Measurements from ENCODE around the gene GTPBP1. TPM values are rescaled to one million over a fixed set of nuclear protein-coding genes. Genes with fewer than 3 reads are reported as not detected.

Gene GTPBP1
- total RNA-seq, 3 donors from 2014 or later (not counting 1 experiment from before 2014, with no cell fraction given), result 236 to 259 (median 249) TPM

DNA sequence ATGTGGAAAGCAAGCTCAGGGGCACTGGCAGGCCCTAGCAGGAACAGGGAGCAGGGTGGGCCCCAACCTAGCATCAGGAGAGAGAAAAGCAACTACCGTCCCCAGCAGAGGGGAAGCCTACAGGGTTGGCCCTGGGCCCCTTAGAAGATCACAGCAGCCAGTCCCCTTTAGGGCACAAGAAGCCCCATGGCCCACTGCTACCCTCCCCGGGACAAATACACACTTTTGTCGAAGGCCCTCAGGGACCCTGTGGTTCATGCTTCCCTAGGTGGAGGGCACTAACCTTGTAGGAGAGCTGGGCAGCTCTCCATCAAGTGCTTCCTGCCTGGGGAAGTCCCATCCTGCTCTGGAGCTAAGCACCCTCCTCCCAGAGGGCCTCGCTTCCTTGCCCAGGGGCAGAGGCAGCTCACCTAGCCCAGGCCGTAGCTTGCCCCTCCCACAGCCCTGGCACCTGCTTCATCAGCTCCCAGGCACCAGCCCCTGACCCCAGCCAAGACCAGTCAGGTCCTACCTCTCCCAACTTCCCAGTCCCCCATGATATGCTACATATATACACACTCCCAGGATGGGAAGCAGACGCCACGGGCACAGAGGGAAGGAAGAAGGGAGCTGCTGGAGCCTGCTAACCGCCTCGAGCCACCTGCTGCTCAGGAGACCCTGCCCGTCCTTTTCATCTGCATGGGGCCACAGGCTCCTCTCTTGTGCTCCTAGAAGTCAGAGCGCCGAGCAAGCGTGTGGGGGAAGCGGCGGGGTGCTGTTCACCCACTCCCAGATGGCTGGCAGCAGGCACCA, 29.9 kb downstream of the GTPBP1 start:
- Mint-ChIP-seq H3K27me3 (ENCODE audit: low read depth in 2 of 2) (no peaks in the 10 kb centered on the region), H3K27ac (peak overlapping the region; percentile 83 to 86), H3K4me1 (peaks cover 24 to 55% of the 10 kb centered on the region in 2 donors), H3K36me3 (no peaks in the 10 kb centered on the region), H3K4me3 (no peak overlapping the region), H3K9me3 (no peaks in the 10 kb centered on the region)
- TF ChIP-seq, protein P1, sequence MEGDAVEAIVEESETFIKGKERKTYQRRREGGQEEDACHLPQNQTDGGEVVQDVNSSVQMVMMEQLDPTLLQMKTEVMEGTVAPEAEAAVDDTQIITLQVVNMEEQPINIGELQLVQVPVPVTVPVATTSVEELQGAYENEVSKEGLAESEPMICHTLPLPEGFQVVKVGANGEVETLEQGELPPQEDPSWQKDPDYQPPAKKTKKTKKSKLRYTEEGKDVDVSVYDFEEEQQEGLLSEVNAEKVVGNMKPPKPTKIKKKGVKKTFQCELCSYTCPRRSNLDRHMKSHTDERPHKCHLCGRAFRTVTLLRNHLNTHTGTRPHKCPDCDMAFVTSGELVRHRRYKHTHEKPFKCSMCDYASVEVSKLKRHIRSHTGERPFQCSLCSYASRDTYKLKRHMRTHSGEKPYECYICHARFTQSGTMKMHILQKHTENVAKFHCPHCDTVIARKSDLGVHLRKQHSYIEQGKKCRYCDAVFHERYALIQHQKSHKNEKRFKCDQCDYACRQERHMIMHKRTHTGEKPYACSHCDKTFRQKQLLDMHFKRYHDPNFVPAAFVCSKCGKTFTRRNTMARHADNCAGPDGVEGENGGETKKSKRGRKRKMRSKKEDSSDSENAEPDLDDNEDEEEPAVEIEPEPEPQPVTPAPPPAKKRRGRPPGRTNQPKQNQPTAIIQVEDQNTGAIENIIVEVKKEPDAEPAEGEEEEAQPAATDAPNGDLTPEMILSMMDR (IDR thresholded peaks at IDR 0.05), result no peak
- ATAC-seq, result peak in 2 of 3 donors; percentile 3 to 14
- peaks cover 55% of the 10 kb centered on the region for H3K4me1 ChIP-seq (ENCODE audit: control insufficient read depth, insufficient read depth, low read length)
- no peak overlapping the region for H3K4me3 ChIP-seq (ENCODE audit: low read length)
- peaks cover 82% of the 10 kb centered on the region for H3K36me3 ChIP-seq (ENCODE audit: control insufficient read depth, insufficient read depth, low read length)
- H3K27ac ChIP-seq (ENCODE audit: low read length), result peak overlapping the region; percentile 16
- no peaks in the 10 kb centered on the region for H3K9me3 ChIP-seq (ENCODE audit: control insufficient read depth, insufficient read depth, low read length)
- DNase-seq, result peak in 1 of 2 donors; percentile 56
- H3K27me3 ChIP-seq (ENCODE audit: control insufficient read depth, insufficient read depth, low read length), result no peaks in the 10 kb centered on the region
- intact Hi-C loops (cut with micrococcal nuclease), result no loop called here
- WGBS (ENCODE audit: insufficient coverage), result 79% methylated on average over 15 of the region's 15 CpGs

DNA sequence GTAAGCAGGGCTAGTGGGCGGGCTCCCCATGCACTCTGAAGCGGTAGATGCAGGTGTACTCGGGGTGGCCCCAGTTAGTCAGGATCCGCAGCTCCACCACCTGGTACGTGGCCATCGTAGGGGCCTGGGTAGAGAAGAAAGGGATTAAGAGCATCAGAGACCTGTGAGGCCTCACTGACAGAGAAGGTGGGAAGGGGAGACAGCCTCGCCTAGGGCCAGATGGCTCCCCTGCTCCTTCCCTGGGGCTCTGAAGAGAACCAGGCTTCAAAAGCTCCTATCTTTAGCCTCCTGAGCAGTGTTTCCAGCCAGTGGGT, 30.5 kb downstream of the GTPBP1 start:
- DNase-seq (no peak), ATAC-seq (no peak)
- Histone ChIP-seq H3K27ac (ENCODE audit: low read length) (no peak overlapping the region), H3K9me3 (ENCODE audit: control insufficient read depth, insufficient read depth, low read length) (no peaks in the 10 kb centered on the region), H3K4me3 (ENCODE audit: low read length) (no peak overlapping the region), H3K36me3 (ENCODE audit: control insufficient read depth, insufficient read depth, low read length) (peaks cover 83% of the 10 kb centered on the region), H3K27me3 (ENCODE audit: control insufficient read depth, insufficient read depth, low read length) (no peaks in the 10 kb centered on the region), H3K4me1 (ENCODE audit: control insufficient read depth, insufficient read depth, low read length) (peaks cover 61% of the 10 kb centered on the region)
- 81% methylated on average over 7 of the region's 7 CpGs for WGBS (ENCODE audit: insufficient coverage)
- no peaks in the 10 kb centered on the region for H3K27me3 Mint-ChIP-seq (ENCODE audit: low read depth in 2 of 2)
- H3K4me3 Mint-ChIP-seq, result no peak overlapping the region
- TF ChIP-seq, protein P1 (IDR thresholded peaks at IDR 0.05), result no peak
- peak overlapping the region; percentile 83 to 86 for H3K27ac Mint-ChIP-seq
- no peaks in the 10 kb centered on the region for H3K36me3 Mint-ChIP-seq
- no peaks in the 10 kb centered on the region for H3K9me3 Mint-ChIP-seq
- H3K4me1 Mint-ChIP-seq, result peaks cover 24 to 60% of the 10 kb centered on the region in 2 donors
- intact Hi-C loops (cut with micrococcal nuclease), result no loop called here

DNA sequence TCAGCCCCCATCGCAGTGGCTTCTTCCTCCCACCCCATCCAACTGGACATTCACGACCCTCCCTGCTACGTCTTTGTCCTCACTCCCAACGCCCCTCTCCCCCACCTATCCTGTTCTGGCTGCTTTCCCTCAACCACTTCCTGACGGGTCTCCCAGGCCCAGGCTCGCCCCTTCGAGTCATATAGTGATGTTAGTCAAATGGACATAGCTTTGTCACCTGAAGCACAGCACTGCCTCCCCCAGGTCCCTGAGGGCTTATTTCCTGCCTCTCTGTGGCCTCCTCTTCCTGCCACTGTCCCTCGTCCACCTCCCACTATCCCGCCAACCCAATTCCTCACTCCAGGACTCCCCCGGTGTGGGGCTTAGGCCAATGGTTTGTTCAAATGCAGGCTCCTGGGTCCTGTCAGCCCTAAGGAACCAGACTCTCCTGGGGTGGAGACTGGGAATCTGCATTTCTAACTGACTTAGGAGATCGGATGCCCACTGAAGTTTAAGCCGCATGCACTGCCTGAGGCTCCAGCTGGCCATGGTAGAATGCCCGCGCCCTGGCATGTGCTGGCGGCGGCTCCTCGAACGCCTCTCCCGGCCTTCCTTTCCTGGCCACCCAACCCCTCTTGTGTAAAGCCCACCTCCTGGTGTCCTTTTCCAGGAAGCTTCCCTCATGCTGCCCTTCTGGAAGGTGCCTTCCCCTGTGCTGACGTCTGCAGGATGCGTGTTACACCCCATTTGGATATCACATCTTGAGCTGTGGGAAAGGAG, 31.7 kb downstream of the GTPBP1 start:
- Mint-ChIP-seq H3K4me3 (no peak overlapping the region), H3K9me3 (no peaks in the 10 kb centered on the region), H3K27ac (peak overlapping the region; percentile 83 to 86), H3K27me3 (ENCODE audit: low read depth in 2 of 2) (no peaks in the 10 kb centered on the region), H3K4me1 (peaks cover 24 to 71% of the 10 kb centered on the region in 2 donors), H3K36me3 (no peaks in the 10 kb centered on the region)
- Histone ChIP-seq H3K9me3 (ENCODE audit: control insufficient read depth, insufficient read depth, low read length) (no peaks in the 10 kb centered on the region), H3K27me3 (ENCODE audit: control insufficient read depth, insufficient read depth, low read length) (no peaks in the 10 kb centered on the region), H3K4me3 (ENCODE audit: low read length) (no peak overlapping the region), H3K36me3 (ENCODE audit: control insufficient read depth, insufficient read depth, low read length) (peaks cover 92% of the 10 kb centered on the region), H3K27ac (ENCODE audit: low read length) (peak overlapping the region; percentile 27), H3K4me1 (ENCODE audit: control insufficient read depth, insufficient read depth, low read length) (peaks cover 71% of the 10 kb centered on the region)
- WGBS (ENCODE audit: insufficient coverage), result 73% methylated on average over 21 of the region's 21 CpGs
- intact Hi-C loops (cut with micrococcal nuclease), result no loop called here
- ATAC-seq (no peak), DNase-seq (no peak)
- TF ChIP-seq, protein P1 (IDR thresholded peaks at IDR 0.05), result no peak
